ENCODE results near the gene HLF.
"Not testable (repeated sequence)": the region's sequence is repeated elsewhere in the genome, so short reads cannot be mapped to it uniquely, and the experiment has no call there.

Gene HLF

GRCh38 chr17:55327225-55328088 lies 62.7 kb downstream of the HLF start:
- no peak for DNase-seq (ENCODE audit: low read depth, low spot score)

- not testable (repeated sequence) for DNase-seq (ENCODE audit: low read depth, low spot score)
Observed at GRCh38 chr17:55328514-55328913, 63.8 kb downstream of the HLF start.

- DNase-seq (ENCODE audit: low read depth, low spot score): no peak
Observed at GRCh38 chr17:55330344-55330933, 65.7 kb downstream of the HLF start.

GRCh38 chr17:55332296-55333041 lies 67.7 kb downstream of the HLF start:
- DNase-seq (ENCODE audit: low read depth, low spot score): no peak

- no peak for DNase-seq (ENCODE audit: low read depth, low spot score)
Observed at GRCh38 chr17:55334285-55334684, 69.5 kb downstream of the HLF start.

- DNase-seq (ENCODE audit: low read depth, low spot score): no peak
Observed at GRCh38 chr17:55334881-55335540, 70.3 kb downstream of the HLF start.

- no peak for DNase-seq (ENCODE audit: low read depth, low spot score)
Observed at GRCh38 chr17:55335625-55336024, 70.9 kb downstream of the HLF start.

- DNase-seq (ENCODE audit: low read depth, low spot score): no peak
Observed at GRCh38 chr17:55336426-55336825, 71.7 kb downstream of the HLF start.

GRCh38 chr17:55340176-55340575 lies 75.4 kb downstream of the HLF start:
- no peak for DNase-seq (ENCODE audit: low read depth, low spot score)

- DNase-seq (ENCODE audit: low read depth, low spot score): no peak
Observed at GRCh38 chr17:55340686-55341085, 75.9 kb downstream of the HLF start.

GRCh38 chr17:55341432-55341831 lies 76.7 kb downstream of the HLF start:
- DNase-seq (ENCODE audit: low read depth, low spot score): no peak

GRCh38 chr17:55342800-55343585 lies 78.2 kb downstream of the HLF start:
- no peak for DNase-seq (ENCODE audit: low read depth, low spot score)

GRCh38 chr17:55343900-55344513 lies 79.2 kb downstream of the HLF start:
- no peak for DNase-seq (ENCODE audit: low read depth, low spot score)

- no peak for DNase-seq (ENCODE audit: low read depth, low spot score)
Observed at GRCh38 chr17:55344514-55344997, 79.8 kb downstream of the HLF start.

- DNase-seq (ENCODE audit: low read depth, low spot score): no peak
Observed at GRCh38 chr17:55345132-55345531, 80.4 kb downstream of the HLF start.

GRCh38 chr17:55346658-55347057 lies 81.9 kb downstream of the HLF start:
- DNase-seq (ENCODE audit: low read depth, low spot score): no peak

- no peak for DNase-seq (ENCODE audit: low read depth, low spot score)
Observed at GRCh38 chr17:55347341-55347740, 82.6 kb downstream of the HLF start.

- no peak for DNase-seq (ENCODE audit: low read depth, low spot score)
Observed at GRCh38 chr17:55348749-55349354, 84.1 kb downstream of the HLF start.

GRCh38 chr17:55350825-55351205 lies 86.1 kb downstream of the HLF start:
- DNase-seq (ENCODE audit: low read depth, low spot score): no peak

GRCh38 chr17:55351226-55351625 lies 86.5 kb downstream of the HLF start:
- no peak for DNase-seq (ENCODE audit: low read depth, low spot score)

Measured in activated CD4-positive, CD25-positive, alpha-beta regulatory T cell treated with anti-CD3 and anti-CD28 coated beads, Interleukin-2, amount 50 U/mL, for 16 hours (primary cell).